Osteoblast (primary cell): ENCODE data around the gene EXTL1. TPM values are rescaled to one million over a fixed set of nuclear protein-coding genes. Genes with fewer than 3 reads are reported as not detected.

Experiments
- DNase-seq: peaks from one replicate; pipeline ENCODE4 v3.0.0; 2011; ENCODE audit warnings: low spot score, mixed read lengths; ENCODE audit not compliant: insufficient read length; ENCODE audit errors: missing footprints
- H2AFZ ChIP-seq: 2 replicates; pipeline ENCODE4 v1.6.0; 2011; ENCODE audit warnings: mild to moderate bottlenecking, low read length
- H3K27ac ChIP-seq: 2 replicates; pipeline ENCODE4 v1.5.1; 2011; ENCODE audit warnings: mild to moderate bottlenecking, low read depth, low read length, moderate library complexity
- H3K27me3 ChIP-seq: 2 replicates; pipeline ENCODE4 v1.6.0; 2012; ENCODE audit warnings: mild to moderate bottlenecking, control low read depth, inconsistent platforms, low read length, moderate library complexity; ENCODE audit not compliant: insufficient read depth
- H3K36me3 ChIP-seq: 2 replicates; pipeline ENCODE4 v1.5.1; 2011; ENCODE audit warnings: mild to moderate bottlenecking, low read length, control low read depth, moderate library complexity; ENCODE audit not compliant: insufficient read depth
- H3K4me1 ChIP-seq: 2 replicates; pipeline ENCODE4 v1.5.1; 2011; ENCODE audit warnings: mild to moderate bottlenecking, low read length, control low read depth, moderate library complexity; ENCODE audit not compliant: insufficient read depth
- H3K4me2 ChIP-seq: 2 replicates; pipeline ENCODE4 v1.6.0; 2011; ENCODE audit warnings: mild to moderate bottlenecking, low read length; ENCODE audit not compliant: insufficient read depth
- H3K4me3 ChIP-seq: fragments of 200-600 bp; sonication (generic); 3 replicates; pipeline ENCODE4 v1.5.1; 2012; ENCODE audit warnings: mild to moderate bottlenecking, low read length, inconsistent platforms; ENCODE audit not compliant: insufficient read depth
- H3K79me2 ChIP-seq: 2 replicates; pipeline ENCODE4 v1.6.0; 2012; ENCODE audit warnings: mild to moderate bottlenecking, low read length, control low read depth, inconsistent platforms; ENCODE audit not compliant: insufficient read depth
- H3K9me3 ChIP-seq: 2 replicates; pipeline ENCODE4 v1.5.1; 2011; ENCODE audit warnings: low read depth, low read length, control low read depth
- H4K20me1 ChIP-seq: 2 replicates; pipeline ENCODE4 v1.6.0; 2012; ENCODE audit warnings: mild to moderate bottlenecking, low read length, control low read depth; ENCODE audit not compliant: insufficient read depth
- CTCF ChIP-seq: IDR thresholded peaks from 2 replicates; pipeline ENCODE4 v1.5.1; 2011; ENCODE audit warnings: mild to moderate bottlenecking, low read depth, low read length, moderate library complexity; ENCODE audit errors: extremely low read depth
- total RNA-seq: library from RNA; depleted of rRNA; stranded (reverse); fragments of >200 nt; gene quantifications from 2 replicates; pipeline ENCODE4 v1.2.3, GENCODE V29; 2012

EXTL1 gene
- total RNA-seq, 1 donor, result 1.4 TPM

DNA sequence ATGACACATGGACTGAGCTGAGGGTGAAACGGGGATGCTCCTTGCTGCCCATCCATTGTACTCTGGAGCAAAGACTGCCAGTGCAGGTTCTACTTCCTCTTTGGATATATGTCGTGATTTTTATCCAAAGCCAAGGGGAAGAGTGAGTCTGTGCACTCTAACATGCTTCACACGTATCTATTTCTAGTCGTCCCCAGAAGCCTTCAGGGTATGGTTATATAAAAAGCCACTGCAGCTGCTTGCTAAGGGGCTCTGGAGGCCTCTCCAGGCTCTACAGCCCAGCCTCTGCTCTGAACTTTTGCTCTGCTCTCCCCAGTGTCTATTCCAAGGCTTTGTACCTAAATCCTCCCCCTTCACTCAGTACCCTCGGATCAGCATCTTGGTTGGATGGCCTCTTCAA, 43.8 kb upstream of the EXTL1 start:
- H2AFZ ChIP-seq, result no peak overlapping the region
- H3K4me3 ChIP-seq, result no peak overlapping the region
- no peaks in the 10 kb centered on the region for H3K79me2 ChIP-seq
- H3K9me3 ChIP-seq, result no peaks in the 10 kb centered on the region
- no peak overlapping the region for H3K27ac ChIP-seq
- H3K4me1 ChIP-seq, result no peaks in the 10 kb centered on the region
- H3K27me3 ChIP-seq, result no peaks in the 10 kb centered on the region
- TF ChIP-seq CTCF, result no peak
- DNase-seq, result no peak
- H3K36me3 ChIP-seq, result peaks cover 23% of the 10 kb centered on the region
- no peak overlapping the region for H3K4me2 ChIP-seq
- no peaks in the 10 kb centered on the region for H4K20me1 ChIP-seq

DNA sequence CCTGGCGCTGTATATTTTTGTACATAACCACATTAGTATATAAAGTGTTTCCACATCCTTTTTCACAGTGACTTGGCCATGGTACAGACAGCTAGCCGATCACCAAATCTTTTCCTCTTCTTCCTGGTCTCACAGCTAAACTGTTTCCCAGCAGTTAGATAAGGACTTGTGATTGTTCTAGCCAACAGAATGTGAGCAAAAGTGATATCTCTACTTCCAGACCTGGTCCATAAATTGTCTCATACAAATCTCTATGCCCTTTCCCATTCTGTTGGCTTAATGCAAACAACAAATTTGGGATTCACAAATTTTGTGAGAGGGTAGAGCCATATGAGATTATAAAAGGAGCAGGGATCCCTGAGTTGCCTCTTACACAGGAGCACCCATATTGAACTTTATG, 43.2 kb upstream of the EXTL1 start:
- Histone ChIP-seq H3K36me3 (peaks cover 26% of the 10 kb centered on the region), H3K4me1 (no peaks in the 10 kb centered on the region), H4K20me1 (no peaks in the 10 kb centered on the region), H3K9me3 (no peaks in the 10 kb centered on the region), H3K4me2 (no peak overlapping the region), H3K27me3 (no peaks in the 10 kb centered on the region), H3K4me3 (no peak overlapping the region), H3K27ac (no peak overlapping the region), H3K79me2 (no peaks in the 10 kb centered on the region), H2AFZ (no peak overlapping the region)
- no peak for TF ChIP-seq CTCF
- DNase-seq, result no peak

DNA sequence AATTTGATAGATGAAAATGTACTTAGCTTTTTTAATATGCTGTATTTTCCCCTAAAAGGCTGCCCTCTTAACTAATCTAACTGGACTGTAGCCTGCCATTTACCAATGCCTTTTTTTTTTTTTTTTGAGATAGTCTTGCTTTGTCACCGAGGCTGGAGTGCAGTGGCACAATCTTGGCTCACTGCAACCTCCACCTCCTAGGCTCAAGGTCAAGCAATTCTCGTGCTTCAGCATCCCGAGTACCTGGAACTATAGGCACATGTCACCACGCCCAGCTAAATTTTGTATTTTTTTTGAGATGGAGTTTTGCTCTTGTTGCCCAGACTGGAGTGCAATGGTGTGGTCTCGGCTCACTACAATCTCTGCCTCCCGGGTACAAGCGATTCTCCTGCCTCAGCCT, 42.4 kb upstream of the EXTL1 start:
- Histone ChIP-seq H3K4me3 (no peak overlapping the region), H3K27me3 (no peaks in the 10 kb centered on the region), H3K79me2 (no peaks in the 10 kb centered on the region), H3K36me3 (peaks cover 27% of the 10 kb centered on the region), H3K9me3 (no peaks in the 10 kb centered on the region), H4K20me1 (no peaks in the 10 kb centered on the region), H3K4me1 (no peaks in the 10 kb centered on the region), H2AFZ (no peak overlapping the region), H3K27ac (no peak overlapping the region), H3K4me2 (no peak overlapping the region)
- TF ChIP-seq CTCF, result no peak
- no peak for DNase-seq

- Histone ChIP-seq H3K4me2 (no peak overlapping the region), H3K27me3 (no peaks in the 10 kb centered on the region), H4K20me1 (no peaks in the 10 kb centered on the region), H3K36me3 (peaks cover 37% of the 10 kb centered on the region), H3K4me3 (no peak overlapping the region), H3K9me3 (no peaks in the 10 kb centered on the region), H2AFZ (no peak overlapping the region), H3K79me2 (no peaks in the 10 kb centered on the region), H3K4me1 (no peaks in the 10 kb centered on the region), H3K27ac (no peak overlapping the region)
- no peak for TF ChIP-seq CTCF
- DNase-seq, result no peak
These were observed 36.4 kb upstream of the EXTL1 start for GRCh38 chr1:25985171-25985570.
